Amniotic stem cell (primary cell): ENCODE results near the gene OSBP.
A peak's percentile ranks its signal among the peaks of the same experiment; 100 is the strongest.
"Not testable (repeated sequence)": the region's sequence is repeated elsewhere in the genome, so short reads cannot be mapped to it uniquely, and the experiment has no call there.

Experiments used
- DNase-seq: peaks from one replicate; lab custom pipeline; 2025; lab: John Stamatoyannopoulos, UW

Gene OSBP

GRCh38 chr11:59615637-59616395 lies at the start of gene OSBP:
Gene OSBP, minus strand, starts transcription at chr11:59615774. Its CDS starts 110 bp downstream, at chr11:59615664.
- DNase-seq: peak; percentile 100

GRCh38 chr11:59660621-59661020 lies 45.0 kb upstream of the OSBP start:
- no peak for DNase-seq

GRCh38 chr11:59659981-59660380 lies 44.4 kb upstream of the OSBP start:
- DNase-seq: no peak

GRCh38 chr11:59658036-59658435 lies 42.5 kb upstream of the OSBP start:
- no peak for DNase-seq

GRCh38 chr11:59654893-59655292 lies 39.3 kb upstream of the OSBP start:
- no peak for DNase-seq

- no peak for DNase-seq
These were observed 31.8 kb upstream of the OSBP start for GRCh38 chr11:59647245-59647980.

GRCh38 chr11:59644528-59644927 lies 29.0 kb upstream of the OSBP start:
- no peak for DNase-seq

GRCh38 chr11:59643390-59643789 lies 27.8 kb upstream of the OSBP start:
- DNase-seq: no peak

GRCh38 chr11:59641156-59641555 lies 25.6 kb upstream of the OSBP start:
- no peak for DNase-seq

- DNase-seq: no peak
These were observed 14.9 kb upstream of the OSBP start for GRCh38 chr11:59630493-59630892.

- DNase-seq: no peak
These were observed 14.4 kb upstream of the OSBP start for GRCh38 chr11:59629996-59630395.

GRCh38 chr11:59626969-59627368 lies 11.4 kb upstream of the OSBP start:
- DNase-seq: not testable (repeated sequence)

- DNase-seq: no peak
These were observed 10.1 kb upstream of the OSBP start for GRCh38 chr11:59625703-59626102.

GRCh38 chr11:59617876-59618275 lies 2.3 kb upstream of the OSBP start:
- DNase-seq: no peak

GRCh38 chr11:59616396-59616982 lies 915 bp upstream of the OSBP start:
- no peak for DNase-seq

GRCh38 chr11:59615120-59615636 lies 396 bp downstream of the OSBP start:
- no peak for DNase-seq

- DNase-seq: no peak
These were observed 1.1 kb downstream of the OSBP start for GRCh38 chr11:59614277-59615119.

- DNase-seq: no peak
These were observed 3.7 kb downstream of the OSBP start for GRCh38 chr11:59611570-59612565.

- DNase-seq: no peak
These were observed 5.3 kb downstream of the OSBP start for GRCh38 chr11:59610289-59610688.

GRCh38 chr11:59607703-59608454 lies 7.7 kb downstream of the OSBP start:
- DNase-seq: no peak
